Measurements from ENCODE around the gene IGFL4. TPM values are rescaled to one million over a fixed set of nuclear protein-coding genes. Genes with fewer than 3 reads are reported as not detected.

Gene IGFL4
- total and polyA plus RNA-seq, 2 of the 8 experiments (the other 6 are each of a cell fraction or from before 2014, with no cell fraction given) = 0.05 to 0.11 TPM

- 88% methylated on average over 2 of the region's 2 CpGs; no CpG with 5 or more reads in 1 of the 2 experiments for WGBS, 2 experiments (ENCODE audit: extremely low coverage in 1 of 2, insufficient coverage in 1 of 2, insufficient read length in 1 of 2, insufficient replicate concordance in 2 of 2, low coverage in 1 of 2, low lambda C conversion rate in 2 of 2, missing lambda C conversion rate in 1 of 2)
- no peak overlapping the region for H4K91ac ChIP-seq (replicated peaks; ENCODE audit: insufficient read length, low read length)
- H2BK120ac ChIP-seq (replicated peaks; ENCODE audit: low read depth, low read length) = no peak overlapping the region
- H3K56ac ChIP-seq (replicated peaks; ENCODE audit: insufficient read length, low read depth, low read length) = no peak overlapping the region
- no peak overlapping the region for H2AFZ ChIP-seq (ENCODE audit: low read length)
- no peaks in the 10 kb centered on the region for H3K79me2 ChIP-seq (ENCODE audit: control insufficient read depth in 1 of 2, insufficient read depth in 2 of 2, low read length in 2 of 2)
- FAIRE-seq = no peak
- H3K4ac ChIP-seq (replicated peaks; ENCODE audit: insufficient read length, low read depth, low read length) = no peak overlapping the region
- ChIA-PET CTCF (ENCODE audit: partially characterized antibody) (interaction anchor here (0.9 to 3.6 kb wide), 3 partner anchors 9 to 177 kb away, joined by 3 to 16 read pairs (median 12); no protein-coding TSS in a partner anchor), POLR2A (ENCODE audit: partially characterized antibody) (interaction anchor here (1.1 kb wide), 1 partner anchor 50 kb away, joined by 3 read pairs; no protein-coding TSS in a partner anchor)
- H3K23ac ChIP-seq (ENCODE audit: insufficient read length) = no peak overlapping the region
- H3K14ac ChIP-seq (ENCODE audit: insufficient read length) = no peak overlapping the region
- H3K18ac ChIP-seq (ENCODE audit: extremely low read depth, low read length) = no peak overlapping the region
- no peaks in the 10 kb centered on the region for H3K79me1 ChIP-seq (ENCODE audit: low read depth, low read length)
- H2BK15ac ChIP-seq (ENCODE audit: low read length) = no peak overlapping the region
- H4K8ac ChIP-seq (ENCODE audit: extremely low read depth, insufficient read depth, low read length) = no peak overlapping the region
- no peak overlapping the region for H2BK12ac ChIP-seq (ENCODE audit: low read depth, low read length)
- no peak overlapping the region for H3K9ac ChIP-seq (replicated peaks in 1 of 4; ENCODE audit: extremely low read depth in 1 of 4, low read depth in 3 of 4, low read length in 3 of 4)
- no peaks in the 10 kb centered on the region for H3K36me3 ChIP-seq (ENCODE audit: control insufficient read depth in 2 of 4, insufficient read depth in 4 of 4, low read length in 3 of 4)
- H2BK5ac ChIP-seq (ENCODE audit: low read depth, low read length) = no peak overlapping the region
- H2BK20ac ChIP-seq (ENCODE audit: low read length) = no peak overlapping the region
- H3K9me3 ChIP-seq (ENCODE audit: insufficient read depth in 2 of 2, low read depth in 1 of 2, low read length in 1 of 2) = no peaks in the 10 kb centered on the region
- no peaks in the 10 kb centered on the region for H4K20me1 ChIP-seq (replicated peaks in 1 of 2; ENCODE audit: control insufficient read depth in 1 of 2, insufficient read depth in 2 of 2, low read length in 2 of 2)
- H3K27me3 ChIP-seq (replicated peaks in 1 of 4; ENCODE audit: control insufficient read depth in 3 of 4, extremely low read depth in 1 of 4, insufficient read depth in 3 of 4, low read length in 3 of 4) = no peaks in the 10 kb centered on the region
- H3K4me3 ChIP-seq (ENCODE audit: extremely low read depth in 1 of 4, insufficient read depth in 2 of 4, low read depth in 3 of 4, low read length in 4 of 4) = no peak overlapping the region
- no peak overlapping the region for H2AK5ac ChIP-seq (ENCODE audit: low read depth, low read length)
- no peaks in the 10 kb centered on the region for H3K23me2 ChIP-seq (ENCODE audit: low read depth, low read length)
- no peak overlapping the region for H4K5ac ChIP-seq (ENCODE audit: insufficient read length, low read depth, low read length)
- H3K4me1 ChIP-seq (replicated peaks in 1 of 4; ENCODE audit: control insufficient read depth in 3 of 4, insufficient read depth in 4 of 4, low read length in 3 of 4) = no peaks in the 10 kb centered on the region
- no peak overlapping the region for H3K4me2 ChIP-seq (ENCODE audit: insufficient read depth in 1 of 2, low read depth in 2 of 2, low read length in 2 of 2)
- no peak for TF ChIP-seq POLR2A (IDR thresholded peaks at IDR 0.05; ENCODE audit: control extremely low read depth in 1 of 2, low read depth in 2 of 2, low read length in 2 of 2)
- no peak for TF ChIP-seq RFX5 (IDR thresholded peaks at IDR 0.05; ENCODE audit: borderline replicate concordance, low read depth, low read length)
- TF ChIP-seq SP4 (IDR thresholded peaks at IDR 0.05; ENCODE audit: low read length) = no peak
- TF ChIP-seq BRCA1 (IDR thresholded peaks at IDR 0.05; ENCODE audit: low read depth, low read length) = no peak
- TF ChIP-seq CHD2 (IDR thresholded peaks at IDR 0.05; ENCODE audit: low read length) = no peak
- no peak for TF ChIP-seq PHF8 (conservative IDR thresholded peaks at IDR 0.05; ENCODE audit: low read depth, low read length)
- TF ChIP-seq RXRA (IDR thresholded peaks at IDR 0.05; ENCODE audit: insufficient read depth, low read depth, low read length) = no peak
- TF ChIP-seq SIRT6 (IDR thresholded peaks at IDR 0.05; ENCODE audit: low read length) = no peak
- TF ChIP-seq EGR1 (IDR thresholded peaks at IDR 0.05; ENCODE audit: borderline replicate concordance, low read depth, low read length) = no peak
- TF ChIP-seq CEBPB (IDR thresholded peaks at IDR 0.05; ENCODE audit: low read depth, low read length) = no peak
- TF ChIP-seq MAFK (IDR thresholded peaks at IDR 0.05; ENCODE audit: low read depth, low read length) = no peak
- TF ChIP-seq, protein P1, sequence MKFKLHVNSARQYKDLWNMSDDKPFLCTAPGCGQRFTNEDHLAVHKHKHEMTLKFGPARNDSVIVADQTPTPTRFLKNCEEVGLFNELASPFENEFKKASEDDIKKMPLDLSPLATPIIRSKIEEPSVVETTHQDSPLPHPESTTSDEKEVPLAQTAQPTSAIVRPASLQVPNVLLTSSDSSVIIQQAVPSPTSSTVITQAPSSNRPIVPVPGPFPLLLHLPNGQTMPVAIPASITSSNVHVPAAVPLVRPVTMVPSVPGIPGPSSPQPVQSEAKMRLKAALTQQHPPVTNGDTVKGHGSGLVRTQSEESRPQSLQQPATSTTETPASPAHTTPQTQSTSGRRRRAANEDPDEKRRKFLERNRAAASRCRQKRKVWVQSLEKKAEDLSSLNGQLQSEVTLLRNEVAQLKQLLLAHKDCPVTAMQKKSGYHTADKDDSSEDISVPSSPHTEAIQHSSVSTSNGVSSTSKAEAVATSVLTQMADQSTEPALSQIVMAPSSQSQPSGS (IDR thresholded peaks at IDR 0.05; ENCODE audit: low read length) = no peak
- no peak for TF ChIP-seq SP2 (IDR thresholded peaks at IDR 0.05; ENCODE audit: low read length)
- no peak for DNase-seq (ENCODE audit: low read depth in 1 of 2, low spot score in 2 of 2)
- no peak overlapping the region for H3K27ac ChIP-seq (ENCODE audit: low read depth, low read length)
These were observed 47.3 kb upstream of the IGFL4 start for GRCh38 chr19:46088101-46088500.
